ENCODE data around the gene BNIP5.

GRCh38 chr6:36345681-36346466, 9.2 kb upstream of the BNIP5 start:
- no peak for TF ChIP-seq POLR2A (IDR thresholded peaks at IDR 0.05)
- no peak for TF ChIP-seq CTCF (IDR thresholded peaks at IDR 0.05)
